SK-N-SH treated with all-trans-retinoic acid at 6 μM for 48 hours (cell line): ENCODE data around the gene FBLIM1.

Source experiments
- ATAC-seq: fragments of 200-7000 bp; cut with Tn5 transposase; 3 replicates; pipeline ENCODE4 v1.9.1; 2020; ENCODE audit warnings: mild to moderate bottlenecking, moderate library complexity
- ARNTL ChIP-seq: fragments of 450-650 bp; formaldehyde crosslinking; IDR thresholded peaks from 2 replicates; pipeline ENCODE4 v1.5.0; 2020; ENCODE audit warnings: low read depth, mild to moderate bottlenecking, moderate library complexity, borderline replicate concordance
- BACH2 ChIP-seq: fragments of 250-450 bp; sonication (Bioruptor Pico); IDR thresholded peaks from 2 replicates; pipeline ENCODE4 v1.9.0; 2021; ENCODE audit warnings: mild to moderate bottlenecking, borderline replicate concordance
- CREB5 ChIP-seq: fragments of 250-450 bp; sonication (Bioruptor Pico); IDR thresholded peaks from 2 replicates; pipeline ENCODE4 v1.5.1; 2020; ENCODE audit warnings: low read depth, mild to moderate bottlenecking, moderate library complexity
- CSDC2 ChIP-seq: fragments of 250-450 bp; sonication (Bioruptor Pico); IDR thresholded peaks from 2 replicates; pipeline ENCODE4 v1.5.0; 2020; ENCODE audit warnings: mild to moderate bottlenecking, moderate library complexity
- CSRNP3 ChIP-seq: fragments of 250-450 bp; sonication (Bioruptor Pico); IDR thresholded peaks from 2 replicates; pipeline ENCODE4 v1.5.1; 2021; ENCODE audit warnings: mild to moderate bottlenecking, moderate library complexity
- GLIS3 ChIP-seq: fragments of 250-450 bp; sonication (Bioruptor Pico); IDR thresholded peaks from 2 replicates; pipeline ENCODE4 v1.5.0; 2020; ENCODE audit warnings: mild to moderate bottlenecking, moderate library complexity
- ISL1 ChIP-seq: fragments of 250-450 bp; sonication (Bioruptor Pico); IDR thresholded peaks from 2 replicates; pipeline ENCODE4 v2.1.2; 2022; ENCODE audit warnings: mild to moderate bottlenecking, moderate library complexity
- PATZ1 ChIP-seq: fragments of 250-450 bp; sonication (Bioruptor Pico); IDR thresholded peaks from 2 replicates; pipeline ENCODE4 v1.8.0; 2020; ENCODE audit warnings: mild to moderate bottlenecking, moderate library complexity, borderline replicate concordance
- PPARA ChIP-seq: fragments of 250-450 bp; sonication (Bioruptor Pico); IDR thresholded peaks from 2 replicates; pipeline ENCODE4 v1.5.0; 2020; ENCODE audit warnings: mild to moderate bottlenecking, borderline replicate concordance
- RARB ChIP-seq: fragments of 250-450 bp; sonication (Bioruptor Pico); IDR thresholded peaks from 2 replicates; pipeline ENCODE4 v1.8.0; 2021; ENCODE audit warnings: mild to moderate bottlenecking, moderate library complexity
- SNAI2 ChIP-seq: fragments of 250-450 bp; sonication (Bioruptor Pico); IDR thresholded peaks from 2 replicates; pipeline ENCODE4 v1.5.0; 2020; ENCODE audit warnings: mild to moderate bottlenecking, moderate library complexity
- TOX ChIP-seq: fragments of 250-450 bp; sonication (Bioruptor Pico); IDR thresholded peaks from 2 replicates; pipeline ENCODE4 v1.8.0; 2021; ENCODE audit warnings: mild to moderate bottlenecking, moderate library complexity, borderline replicate concordance
- TSHZ2 ChIP-seq: fragments of 250-450 bp; sonication (Bioruptor Pico); IDR thresholded peaks from 2 replicates; pipeline ENCODE4 v1.5.0; 2020; ENCODE audit warnings: mild to moderate bottlenecking, moderate library complexity
- ZFP3 ChIP-seq: fragments of 250-450 bp; sonication (Bioruptor Pico); IDR thresholded peaks from 2 replicates; pipeline ENCODE4 v1.5.0; 2020; ENCODE audit warnings: mild to moderate bottlenecking, moderate library complexity
- ZFP30 ChIP-seq: fragments of 450-650 bp; formaldehyde crosslinking; IDR thresholded peaks from 2 replicates; pipeline ENCODE4 v1.5.0; 2022; ENCODE audit warnings: mild to moderate bottlenecking, moderate library complexity
- ZNF565 ChIP-seq: fragments of 450-650 bp; formaldehyde crosslinking; conservative IDR thresholded peaks from 2 replicates; pipeline ENCODE4 v1.5.0; 2020; ENCODE audit warnings: low read depth, mild to moderate bottlenecking, moderate library complexity
- ZNF70 ChIP-seq: fragments of 450-650 bp; formaldehyde crosslinking; IDR thresholded peaks from 2 replicates; pipeline ENCODE4 v1.5.0; 2020; ENCODE audit warnings: mild to moderate bottlenecking, moderate library complexity
- ZNF8 ChIP-seq: fragments of 450-650 bp; formaldehyde crosslinking; IDR thresholded peaks from 2 replicates; pipeline ENCODE4 v1.5.0; 2020; ENCODE audit warnings: mild to moderate bottlenecking, moderate library complexity

The FBLIM1 gene

GRCh38 chr1:15753776-15754175 lies 4.8 kb upstream of the FBLIM1 start:
- ATAC-seq: no peak
- TF ChIP-seq CSRNP3 (CRISPR knock-in tag): no peak
- TF ChIP-seq ZFP3 (CRISPR knock-in tag): no peak
- TF ChIP-seq CSDC2 (CRISPR knock-in tag): no peak
- TF ChIP-seq ZNF70 (CRISPR knock-in tag): no peak
- no peak for TF ChIP-seq CREB5
- no peak for TF ChIP-seq PATZ1 (CRISPR knock-in tag)
- TF ChIP-seq SNAI2: no peak
- no peak for TF ChIP-seq TOX (CRISPR knock-in tag)
- TF ChIP-seq TSHZ2: no peak

GRCh38 chr1:15755021-15755645 lies 3.5 kb upstream of the FBLIM1 start:
- TF ChIP-seq TOX (CRISPR knock-in tag) (no peak), CSDC2 (CRISPR knock-in tag) (no peak), ZFP30 (no peak), BACH2 (CRISPR knock-in tag) (no peak), CSRNP3 (CRISPR knock-in tag) (no peak)
- TF ChIP-seq, all 23 proteins: peak for 0
- no peak for ATAC-seq

GRCh38 chr1:15755646-15756040 lies 3.0 kb upstream of the FBLIM1 start:
- TF ChIP-seq ZNF70 (CRISPR knock-in tag): no peak
- no peak for TF ChIP-seq GLIS3 (CRISPR knock-in tag)
- no peak for TF ChIP-seq ZNF8
- no peak for TF ChIP-seq PPARA (CRISPR knock-in tag)
- TF ChIP-seq TSHZ2: no peak
- no peak for TF ChIP-seq CSRNP3 (CRISPR knock-in tag)
- TF ChIP-seq ZFP30: no peak
- no peak for TF ChIP-seq ISL1 (CRISPR knock-in tag)
- no peak for TF ChIP-seq ARNTL
- no peak for TF ChIP-seq RARB (CRISPR knock-in tag)
- TF ChIP-seq SNAI2: no peak
- no peak for TF ChIP-seq ZNF565 (CRISPR knock-in tag)
- TF ChIP-seq CREB5: no peak
- no peak for TF ChIP-seq ZFP3 (CRISPR knock-in tag)
- ATAC-seq: no peak
